PC-9 (cell line): ENCODE results near the gene DHODH. TPM values are rescaled to one million over a fixed set of nuclear protein-coding genes. Genes with fewer than 3 reads are reported as not detected.

ENCODE experiments used
- Bru-seq: library from RNA; stranded (reverse); fragments of 400-500 nt; gene quantifications from one replicate; lab custom pipeline; 2021; lab: Mats Ljungman, UMichigan
- BruChase-seq, 2 experiments: library from RNA; stranded (reverse); fragments of 400-500 nt; gene quantifications; one replicate each; lab custom pipeline; 2021; lab: Mats Ljungman, UMichigan
- BruUV-seq: library from RNA; stranded (reverse); fragments of 400-500 nt; replicated peaks from 2 replicates; lab custom pipeline; 2021; lab: Mats Ljungman, UMichigan
- CTCF ChIA-PET: fragments of 300-600 bp; sonication (Branson Sonifier 250); formaldehyde crosslinking; loops from one replicate; lab custom pipeline; 2022; ENCODE audit warnings: antibody characterized with exemption; lab: Charles Lee
- POLR2A ChIA-PET: fragments of 300-600 bp; sonication (Branson Sonifier 250); formaldehyde crosslinking; loops from one replicate; lab custom pipeline; 2022; ENCODE audit warnings: antibody characterized with exemption; ENCODE audit not compliant: unreplicated experiment; lab: Charles Lee
- DNase-seq, 2 experiments: peaks; one replicate each; pipeline versions ENCODE4 v3.0.0 to v3.0.0-alpha.2; 2015 to 2022; ENCODE audit warnings: mixed read lengths in 1 of 2
- H2AFZ ChIP-seq: fragments of 200-600 bp; sonication (generic); 2 replicates; pipeline ENCODE4 v1.8.1; 2017; ENCODE audit warnings: antibody characterized with exemption
- H3F3A ChIP-seq: fragments of 200-600 bp; sonication (generic); 2 replicates; pipeline ENCODE4 v1.8.1; 2017; ENCODE audit warnings: antibody characterized with exemption, mild to moderate bottlenecking, low read depth; ENCODE audit not compliant: insufficient read depth
- H3K27ac ChIP-seq: fragments of 200-600 bp; sonication (generic); 2 replicates; pipeline ENCODE4 v1.6.1; 2016; ENCODE audit warnings: mixed run types
- H3K27me3 ChIP-seq: fragments of 200-600 bp; sonication (generic); 2 replicates; pipeline ENCODE4 v1.6.1; 2016; ENCODE audit warnings: low read depth, mixed run types; ENCODE audit not compliant: insufficient read depth
- H3K36me3 ChIP-seq: fragments of 200-600 bp; sonication (generic); 2 replicates; pipeline ENCODE4 v1.6.1; 2016; ENCODE audit warnings: low read depth, mixed run types
- H3K4me1 ChIP-seq: fragments of 200-600 bp; sonication (generic); replicated peaks from 2 replicates; pipeline ENCODE4 v1.6.1; 2016; ENCODE audit warnings: mixed run types; ENCODE audit not compliant: insufficient read depth
- H3K4me2 ChIP-seq: fragments of 200-600 bp; sonication (generic); 2 replicates; pipeline ENCODE4 v1.6.1; 2017; ENCODE audit warnings: mixed run types
- H3K4me3 ChIP-seq: fragments of 200-600 bp; sonication (generic); 2 replicates; pipeline ENCODE4 v1.6.1; 2016; ENCODE audit warnings: mixed run types
- H3K79me2 ChIP-seq: fragments of 200-600 bp; sonication (generic); 2 replicates; pipeline ENCODE4 v1.6.1; 2017; ENCODE audit warnings: low read depth, mixed run types
- H3K9me2 ChIP-seq: fragments of 200-600 bp; sonication (generic); 2 replicates; pipeline ENCODE4 v1.8.1; 2017; ENCODE audit warnings: mild to moderate bottlenecking; ENCODE audit not compliant: insufficient read depth
- H3K9me3 ChIP-seq: fragments of 200-600 bp; sonication (generic); 2 replicates; pipeline ENCODE4 v1.8.1; 2016; ENCODE audit warnings: low read depth; ENCODE audit not compliant: insufficient read depth
- H4K20me1 ChIP-seq: fragments of 200-600 bp; sonication (generic); 2 replicates; pipeline ENCODE4 v1.8.1; 2017; ENCODE audit not compliant: insufficient read depth
- CTCF ChIP-seq: fragments of 200-600 bp; sonication (generic); conservative IDR thresholded peaks from 2 replicates; pipeline ENCODE4 v1.6.1; 2017; ENCODE audit warnings: mixed run types, antibody characterized with exemption, mild to moderate bottlenecking, moderate library complexity
- EZH2 ChIP-seq: fragments of 200-600 bp; sonication (generic); IDR thresholded peaks from 2 replicates; pipeline ENCODE4 v1.8.0; 2017; ENCODE audit warnings: antibody characterized with exemption, low read depth
- intact Hi-C: fragments of 100-400 bp; cut with micrococcal nuclease; formaldehyde crosslinking; loops from one replicate; pipeline ENCODE4 v1.10.0; 2022; ENCODE audit not compliant: unreplicated experiment
- long read RNA-seq: library from polyadenylated mRNA; stranded (forward); transcript quantifications from one replicate; pipeline ENCODE4 v2.0.0, GENCODE V29; 2022
- total RNA-seq: library from RNA; stranded (reverse); gene quantifications from 2 replicates; pipeline ENCODE4 v1.2.3, GENCODE V29; 2021

Gene DHODH
- 10.6 and 12.1 TPM in 2 replicates for total RNA-seq
- percentile 49 among the genes with signal in this experiment for Bru-seq, nascent RNA
- BruChase-seq, experiment 1, labeled RNA remaining after a 2-hour chase, result percentile 47 among the genes with signal in this experiment
- BruChase-seq, experiment 2, labeled RNA remaining after a 6-hour chase, result percentile 49 among the genes with signal in this experiment
- long read RNA-seq, transcript DHODH-201 (9 exons, 2,426 nt), result major isoform, 26 of 39 reads
- long read RNA-seq, partial matches to known transcripts, result 3 of 39 reads
- long read RNA-seq, other reads (novel, unspliced or antisense), result 8 of 39 reads

GRCh38 chr16:72008424-72009216 lies at the start of gene DHODH:
DHODH (plus strand) TSS chr16:72008744; CDS start chr16:72008765, 21 bp downstream.
- no peaks in the 10 kb centered on the region for H3K27me3 ChIP-seq
- ChIA-PET POLR2A (no interaction called here), CTCF (no interaction called here)
- TF ChIP-seq CTCF (no peak), EZH2 (no peak)
- no peaks in the 10 kb centered on the region for H3K9me2 ChIP-seq
- peak within 1 kb of the TSS; percentile 87 for H3K4me3 ChIP-seq
- no peaks in the 10 kb centered on the region for H4K20me1 ChIP-seq
- peaks cover 5% of the 10 kb centered on the region; the same call in 1 of the 2 replicates for H3K79me2 ChIP-seq
- no peaks in the 10 kb centered on the region for H3K9me3 ChIP-seq
- peaks cover 6% of the 10 kb centered on the region; the same call in 1 of the 2 replicates for H3F3A ChIP-seq
- peak; percentile 94 to 98 for DNase-seq
- H3K27ac ChIP-seq, result no peak within 1 kb of the TSS
- H3K36me3 ChIP-seq, result no peaks in the 10 kb centered on the region
- H2AFZ ChIP-seq, result peak within 1 kb of the TSS; percentile 98
- intact Hi-C loops, result loop anchor here (1.0 kb wide), 1 partner anchor 85 kb away; the partner anchor contains the start of genes DHX38 and TXNL4B
- peak within 1 kb of the TSS; percentile 79 for H3K4me2 ChIP-seq
- BruUV-seq, result no TSS peak
- peaks cover 13% of the 10 kb centered on the region; the same call in 1 of the 2 replicates for H3K4me1 ChIP-seq

DNA sequence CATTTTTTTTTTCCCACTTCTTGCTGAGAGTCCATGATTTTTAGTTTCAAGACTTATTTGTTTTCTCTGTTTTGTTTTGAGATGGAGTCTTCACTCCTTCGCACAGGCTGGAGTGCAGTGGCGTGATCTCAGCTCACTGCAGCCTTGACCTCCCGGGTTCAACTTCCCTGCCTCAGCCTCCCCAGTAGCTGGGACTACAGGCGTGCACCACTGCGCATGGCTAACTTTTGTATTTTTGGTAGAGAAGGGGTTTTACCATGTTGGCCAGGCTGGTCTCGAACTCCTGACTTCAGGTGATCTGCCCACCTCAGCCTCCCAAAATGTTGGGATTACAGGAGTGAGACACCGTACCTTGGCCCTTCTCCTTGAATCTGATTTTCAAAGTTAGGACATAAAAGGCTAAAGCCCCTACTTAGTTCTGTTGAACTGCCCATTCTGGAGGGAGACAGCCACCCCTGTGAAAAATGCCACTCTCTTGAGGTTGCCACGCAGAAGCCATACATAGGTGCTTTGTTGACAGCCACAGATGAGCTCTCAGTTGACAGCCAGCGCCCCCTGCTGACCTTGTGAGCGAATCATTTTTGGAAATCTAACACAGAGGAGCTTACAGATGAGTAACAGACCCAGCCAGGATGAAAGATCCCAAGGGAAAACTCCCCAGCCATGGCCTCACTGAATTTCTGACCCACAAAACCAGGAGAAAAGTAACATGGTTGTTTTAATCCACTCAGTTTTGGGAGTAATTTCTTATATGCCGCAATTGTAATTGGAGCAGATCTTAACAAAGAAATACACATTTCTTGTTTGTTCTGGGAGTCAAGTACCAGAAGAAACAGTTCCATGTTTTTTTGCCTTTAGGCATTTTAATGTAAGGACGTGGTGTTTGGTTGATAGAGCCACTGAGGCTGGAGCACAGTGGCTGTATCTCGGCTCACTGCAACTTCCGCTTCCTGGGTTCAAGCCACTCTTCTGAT lies 47.2 kb upstream of the DHODH start:
- H3K4me2 ChIP-seq, result no peak overlapping the region
- DNase-seq, result peak; percentile 48 to 75
- BruUV-seq, result no TSS peak
- H3K4me3 ChIP-seq, result no peak overlapping the region
- H3K4me1 ChIP-seq, result no peaks in the 10 kb centered on the region
- H3K27ac ChIP-seq, result no peak overlapping the region
- H3F3A ChIP-seq, result no peaks in the 10 kb centered on the region
- no peaks in the 10 kb centered on the region for H3K36me3 ChIP-seq
- intact Hi-C loops, result loop anchor here (1.0 to 5.0 kb wide), 2 partner anchors 79 to 214 kb away; no protein-coding TSS in a partner anchor
- ChIA-PET POLR2A (interaction anchor here (0.6 kb wide), 1 partner anchor 120 kb away, joined by 4 read pairs; no protein-coding TSS in a partner anchor), CTCF (interaction anchor here (0.6 to 1.5 kb wide), 6 partner anchors 22 to 181 kb away, joined by 3 to 11 read pairs (median 4); no protein-coding TSS in a partner anchor)
- H3K79me2 ChIP-seq, result no peaks in the 10 kb centered on the region
- H3K9me3 ChIP-seq, result no peaks in the 10 kb centered on the region
- no peak overlapping the region for H2AFZ ChIP-seq
- no peaks in the 10 kb centered on the region for H4K20me1 ChIP-seq
- TF ChIP-seq EZH2, result no peak
- peak; percentile 89 for TF ChIP-seq CTCF
- no peaks in the 10 kb centered on the region for H3K9me2 ChIP-seq
- no peaks in the 10 kb centered on the region for H3K27me3 ChIP-seq
